PFSK-1 (cell line): ENCODE data around the gene TBC1D23.

ENCODE experiments used
- FOXP2 ChIP-seq: optimal IDR thresholded peaks from 2 replicates; pipeline ENCODE3; 2011; ENCODE audit warnings: borderline replicate concordance, control low read depth, inconsistent platforms; ENCODE audit not compliant: insufficient read depth; ENCODE audit errors: extremely low read length, extremely low read depth
- POLR2AphosphoS5 ChIP-seq: IDR thresholded peaks from 2 replicates; pipeline ENCODE4 v1.6.1; 2012; ENCODE audit warnings: low read depth, mild to moderate bottlenecking, control low read depth, low read length, moderate library complexity
- SIN3A ChIP-seq: IDR thresholded peaks from 2 replicates; pipeline ENCODE4 v1.6.1; 2012; ENCODE audit warnings: mild to moderate bottlenecking, low read length, moderate library complexity, borderline replicate concordance; ENCODE audit not compliant: insufficient read depth
- TAF1 ChIP-seq: IDR thresholded peaks from 2 replicates; pipeline ENCODE4 v1.6.1; 2012; ENCODE audit warnings: low read length, control low read depth, borderline replicate concordance; ENCODE audit not compliant: insufficient read depth
- TF ChIP-seq, protein P1 (sequence below), 2 experiments: IDR thresholded peaks; 2 replicates each; pipeline versions ENCODE4 v1.6.1 to v1.8.0; 2011 to 2012; ENCODE audit warnings: low read depth in 2 of 2, low read length in 2 of 2, control low read depth in 1 of 2, inconsistent platforms in 1 of 2, mild to moderate bottlenecking in 1 of 2, moderate library complexity in 1 of 2; ENCODE audit not compliant: insufficient read depth in 1 of 2

TBC1D23 gene

GRCh38 chr3:100311011-100311410 is 50.2 kb downstream of the TBC1D23 start:
- TF ChIP-seq SIN3A = no peak
- no peak for TF ChIP-seq TAF1
- TF ChIP-seq FOXP2 = no peak
- TF ChIP-seq POLR2AphosphoS5 = no peak

DNA sequence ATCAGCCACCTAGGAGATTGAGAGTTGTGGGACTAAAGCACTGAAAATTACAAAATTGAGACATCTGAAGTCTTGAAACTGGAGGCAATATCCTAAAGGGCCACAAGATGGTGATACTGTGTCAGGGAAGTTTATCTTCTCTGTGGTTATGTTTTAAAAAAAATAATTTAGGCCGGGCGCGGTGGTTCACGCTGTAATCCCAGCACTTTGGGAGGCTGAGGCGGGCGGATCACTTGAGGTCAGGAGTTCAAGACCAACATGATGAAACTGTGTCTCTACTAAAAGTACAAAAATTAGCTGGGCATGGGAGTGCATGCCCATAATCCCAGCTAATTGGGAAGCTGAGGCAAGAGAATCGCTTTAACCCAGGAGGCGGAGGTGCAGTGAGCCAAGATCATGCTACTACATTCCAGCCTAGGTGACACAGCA is 55.9 kb downstream of the TBC1D23 start:
- no peak for TF ChIP-seq TAF1
- TF ChIP-seq POLR2AphosphoS5 = no peak
- TF ChIP-seq, protein P1, sequence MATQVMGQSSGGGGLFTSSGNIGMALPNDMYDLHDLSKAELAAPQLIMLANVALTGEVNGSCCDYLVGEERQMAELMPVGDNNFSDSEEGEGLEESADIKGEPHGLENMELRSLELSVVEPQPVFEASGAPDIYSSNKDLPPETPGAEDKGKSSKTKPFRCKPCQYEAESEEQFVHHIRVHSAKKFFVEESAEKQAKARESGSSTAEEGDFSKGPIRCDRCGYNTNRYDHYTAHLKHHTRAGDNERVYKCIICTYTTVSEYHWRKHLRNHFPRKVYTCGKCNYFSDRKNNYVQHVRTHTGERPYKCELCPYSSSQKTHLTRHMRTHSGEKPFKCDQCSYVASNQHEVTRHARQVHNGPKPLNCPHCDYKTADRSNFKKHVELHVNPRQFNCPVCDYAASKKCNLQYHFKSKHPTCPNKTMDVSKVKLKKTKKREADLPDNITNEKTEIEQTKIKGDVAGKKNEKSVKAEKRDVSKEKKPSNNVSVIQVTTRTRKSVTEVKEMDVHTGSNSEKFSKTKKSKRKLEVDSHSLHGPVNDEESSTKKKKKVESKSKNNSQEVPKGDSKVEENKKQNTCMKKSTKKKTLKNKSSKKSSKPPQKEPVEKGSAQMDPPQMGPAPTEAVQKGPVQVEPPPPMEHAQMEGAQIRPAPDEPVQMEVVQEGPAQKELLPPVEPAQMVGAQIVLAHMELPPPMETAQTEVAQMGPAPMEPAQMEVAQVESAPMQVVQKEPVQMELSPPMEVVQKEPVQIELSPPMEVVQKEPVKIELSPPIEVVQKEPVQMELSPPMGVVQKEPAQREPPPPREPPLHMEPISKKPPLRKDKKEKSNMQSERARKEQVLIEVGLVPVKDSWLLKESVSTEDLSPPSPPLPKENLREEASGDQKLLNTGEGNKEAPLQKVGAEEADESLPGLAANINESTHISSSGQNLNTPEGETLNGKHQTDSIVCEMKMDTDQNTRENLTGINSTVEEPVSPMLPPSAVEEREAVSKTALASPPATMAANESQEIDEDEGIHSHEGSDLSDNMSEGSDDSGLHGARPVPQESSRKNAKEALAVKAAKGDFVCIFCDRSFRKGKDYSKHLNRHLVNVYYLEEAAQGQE (IDR thresholded peaks at IDR 0.05; ENCODE audit: insufficient read depth in 1 of 2, low read depth in 2 of 2, low read length in 2 of 2) = no peak
- TF ChIP-seq SIN3A = no peak
- TF ChIP-seq FOXP2 = no peak

DNA sequence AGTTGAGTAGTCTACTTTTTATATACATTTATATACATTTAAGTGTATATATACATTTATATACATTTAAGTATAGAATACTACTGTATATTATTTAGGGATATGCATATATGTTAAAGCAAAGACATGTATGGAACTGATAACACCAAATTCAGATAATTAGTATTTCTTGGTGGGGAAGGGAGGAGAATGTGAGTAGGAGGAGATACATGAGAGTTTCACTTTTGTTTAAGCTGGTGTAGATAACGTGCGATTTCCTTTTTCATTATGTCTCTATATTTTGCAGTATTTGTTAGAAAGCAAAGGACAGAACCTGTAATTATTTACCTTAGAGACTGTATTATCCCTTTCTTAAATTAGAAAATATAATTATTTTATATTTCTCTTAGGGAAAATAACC is 57.1 kb downstream of the TBC1D23 start:
- TF ChIP-seq FOXP2 (no peak), SIN3A (no peak), TAF1 (no peak), POLR2AphosphoS5 (no peak)
- TF ChIP-seq, protein P1 (IDR thresholded peaks at IDR 0.05; ENCODE audit: insufficient read depth in 1 of 2, low read depth in 2 of 2, low read length in 2 of 2) = no peak

DNA sequence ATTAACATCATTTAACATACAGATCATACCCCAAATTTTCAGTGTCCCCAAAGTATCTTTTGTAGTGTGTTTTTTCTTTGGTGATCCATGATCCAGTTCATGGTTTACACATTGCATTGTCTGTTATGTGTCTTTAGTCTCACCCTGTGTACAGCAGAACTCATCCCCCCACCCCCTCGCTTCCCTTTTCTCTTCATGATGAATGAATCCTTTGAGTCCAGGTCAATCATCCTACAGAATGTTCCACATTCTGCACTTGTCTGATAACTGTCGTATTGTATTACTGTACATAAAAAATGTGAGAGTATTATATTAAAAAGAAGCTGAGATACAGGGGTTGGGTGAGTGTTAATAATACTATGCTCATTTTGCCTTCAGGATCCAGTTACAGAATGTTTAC is 59.2 kb downstream of the TBC1D23 start:
- TF ChIP-seq FOXP2 = no peak
- TF ChIP-seq POLR2AphosphoS5 = no peak
- no peak for TF ChIP-seq TAF1
- TF ChIP-seq, protein P1 (IDR thresholded peaks at IDR 0.05; ENCODE audit: insufficient read depth in 1 of 2, low read depth in 2 of 2, low read length in 2 of 2) = no peak
- TF ChIP-seq SIN3A = no peak

DNA sequence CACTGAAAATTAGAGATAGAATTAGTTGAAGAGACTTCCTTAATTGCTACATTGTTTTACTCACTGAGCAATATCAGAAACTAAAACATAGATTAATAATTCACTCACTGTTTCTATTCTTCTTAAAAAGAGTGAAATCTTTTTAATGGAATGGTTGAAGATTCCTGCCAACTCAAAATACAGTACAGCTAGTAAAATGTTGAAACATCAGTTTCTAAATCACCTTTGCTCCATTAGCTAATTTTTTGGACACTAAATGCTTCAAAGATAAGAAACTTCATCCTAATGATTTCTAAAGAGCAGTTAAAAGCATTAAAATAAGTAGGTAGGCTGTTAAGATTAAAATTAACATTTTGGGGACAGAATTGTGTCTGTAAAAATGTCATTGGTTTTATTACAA is 63.3 kb downstream of the TBC1D23 start:
- TF ChIP-seq POLR2AphosphoS5 (no peak), SIN3A (no peak)
- TF ChIP-seq, protein P1 (IDR thresholded peaks at IDR 0.05; ENCODE audit: insufficient read depth in 1 of 2, low read depth in 2 of 2, low read length in 2 of 2) = no peak

- no peak for TF ChIP-seq FOXP2
- TF ChIP-seq SIN3A = no peak
- TF ChIP-seq TAF1 = no peak
- no peak for TF ChIP-seq POLR2AphosphoS5
- TF ChIP-seq, protein P1 (IDR thresholded peaks at IDR 0.05; ENCODE audit: insufficient read depth in 1 of 2, low read depth in 2 of 2, low read length in 2 of 2) = no peak
Observed at GRCh38 chr3:100325827-100326226, 65.0 kb downstream of the TBC1D23 start.
